RWPE2 (cell line): ENCODE measurements around the gene MYL12B.

Experiments
- ATAC-seq: fragments of 200-7000 bp; cut with Tn5 transposase; 3 replicates; pipeline ENCODE4 v1.9.1; 2021; ENCODE audit warnings: low read depth
- DNase-seq: peaks from one replicate; pipeline ENCODE4 v3.0.0-alpha.2; 2020; ENCODE audit warnings: low spot score
- H3K27ac ChIP-seq: fragments of 450-650 bp; 2 replicates; pipeline ENCODE4 v1.5.1; 2017; ENCODE audit warnings: mild to moderate bottlenecking; ENCODE audit not compliant: poor library complexity, severe bottlenecking
- H3K27me3 ChIP-seq: fragments of 250-450 bp; sonication (Bioruptor Pico); 2 replicates; pipeline ENCODE4 v1.5.1; 2021; ENCODE audit warnings: mild to moderate bottlenecking, moderate library complexity; ENCODE audit not compliant: insufficient read depth, poor library complexity, severe bottlenecking
- H3K36me3 ChIP-seq: fragments of 250-450 bp; sonication (Bioruptor Pico); 2 replicates; pipeline ENCODE4 v1.5.1; 2020; ENCODE audit warnings: low read depth, mild to moderate bottlenecking, moderate library complexity
- H3K4me1 ChIP-seq: fragments of 250-450 bp; sonication (Bioruptor Pico); 2 replicates; pipeline ENCODE4 v1.5.1; 2021; ENCODE audit warnings: mild to moderate bottlenecking, moderate library complexity; ENCODE audit not compliant: insufficient read depth, poor library complexity, severe bottlenecking
- H3K4me3 ChIP-seq: fragments of 250-450 bp; sonication (Bioruptor Pico); 2 replicates; pipeline ENCODE4 v1.5.1; 2021; ENCODE audit warnings: mild to moderate bottlenecking, moderate library complexity; ENCODE audit not compliant: severe bottlenecking
- H3K9me3 ChIP-seq: fragments of 250-450 bp; sonication (Bioruptor Pico); 2 replicates; pipeline ENCODE4 v1.5.1; 2021; ENCODE audit warnings: mild to moderate bottlenecking, moderate library complexity; ENCODE audit not compliant: severe bottlenecking
- CTCF ChIP-seq: fragments of 450-650 bp; IDR thresholded peaks from one replicate; pipeline ENCODE4 v1.5.1; 2017; ENCODE audit warnings: mild to moderate bottlenecking, moderate library complexity; ENCODE audit not compliant: poor library complexity, severe bottlenecking

The MYL12B gene

GRCh38 chr18:3262234-3263131 lies 550 bp downstream of the MYL12B start:
- Histone ChIP-seq H3K4me1 (peaks cover 34% of the 10 kb centered on the region), H3K36me3 (peaks cover 24% of the 10 kb centered on the region), H3K27me3 (no peaks in the 10 kb centered on the region), H3K9me3 (no peaks in the 10 kb centered on the region), H3K4me3 (peak overlapping the region; percentile 75), H3K27ac (peak overlapping the region; percentile 93)
- DNase-seq, result no peak
- TF ChIP-seq CTCF, result no peak
- ATAC-seq, result peak; percentile 46

- ATAC-seq (no peak), DNase-seq (no peak)
- no peaks in the 10 kb centered on the region for H3K27me3 ChIP-seq
- no peak for TF ChIP-seq CTCF
- H3K36me3 ChIP-seq, result peaks cover 18% of the 10 kb centered on the region; the same call in 1 of the 2 replicates
- H3K27ac ChIP-seq, result peak overlapping the region; percentile 93
- H3K4me1 ChIP-seq, result peaks cover 42% of the 10 kb centered on the region
- H3K4me3 ChIP-seq, result peak overlapping the region; percentile 75
- no peaks in the 10 kb centered on the region for H3K9me3 ChIP-seq
Measured at GRCh38 chr18:3263132-3263700, 1.3 kb downstream of the MYL12B start.

- no peaks in the 10 kb centered on the region for H3K9me3 ChIP-seq
- H3K27me3 ChIP-seq, result no peaks in the 10 kb centered on the region
- H3K4me3 ChIP-seq, result no peak overlapping the region
- DNase-seq (no peak), ATAC-seq (no peak)
- peaks cover 53% of the 10 kb centered on the region for H3K4me1 ChIP-seq
- TF ChIP-seq CTCF, result no peak
- peaks cover 13% of the 10 kb centered on the region; the same call in 1 of the 2 replicates for H3K36me3 ChIP-seq
- peak overlapping the region; percentile 93 for H3K27ac ChIP-seq
Measured at GRCh38 chr18:3264362-3264761, 2.4 kb downstream of the MYL12B start.

GRCh38 chr18:3265564-3266033 lies 3.7 kb downstream of the MYL12B start:
- peaks cover 54% of the 10 kb centered on the region for H3K4me1 ChIP-seq
- H3K36me3 ChIP-seq, result peaks cover 13% of the 10 kb centered on the region; the same call in 1 of the 2 replicates

More at GRCh38 chr18:3265564-3266033, 3.7 kb downstream of the MYL12B start:
- peak overlapping the region; percentile 8 for H3K27ac ChIP-seq
- TF ChIP-seq CTCF, result no peak
- ATAC-seq, result no peak
- no peak for DNase-seq
- no peak overlapping the region for H3K4me3 ChIP-seq
- H3K27me3 ChIP-seq, result no peaks in the 10 kb centered on the region
- no peaks in the 10 kb centered on the region for H3K9me3 ChIP-seq
